SKM-1 treated with dmso at 0.1 percent for 144 hours (cell line): ENCODE results near the gene DMXL1.

Source experiments
- DNase-seq: peaks from one replicate; lab custom pipeline; 2025; ENCODE audit not compliant: unreplicated experiment; lab: John Stamatoyannopoulos, UW

Gene DMXL1

DNA sequence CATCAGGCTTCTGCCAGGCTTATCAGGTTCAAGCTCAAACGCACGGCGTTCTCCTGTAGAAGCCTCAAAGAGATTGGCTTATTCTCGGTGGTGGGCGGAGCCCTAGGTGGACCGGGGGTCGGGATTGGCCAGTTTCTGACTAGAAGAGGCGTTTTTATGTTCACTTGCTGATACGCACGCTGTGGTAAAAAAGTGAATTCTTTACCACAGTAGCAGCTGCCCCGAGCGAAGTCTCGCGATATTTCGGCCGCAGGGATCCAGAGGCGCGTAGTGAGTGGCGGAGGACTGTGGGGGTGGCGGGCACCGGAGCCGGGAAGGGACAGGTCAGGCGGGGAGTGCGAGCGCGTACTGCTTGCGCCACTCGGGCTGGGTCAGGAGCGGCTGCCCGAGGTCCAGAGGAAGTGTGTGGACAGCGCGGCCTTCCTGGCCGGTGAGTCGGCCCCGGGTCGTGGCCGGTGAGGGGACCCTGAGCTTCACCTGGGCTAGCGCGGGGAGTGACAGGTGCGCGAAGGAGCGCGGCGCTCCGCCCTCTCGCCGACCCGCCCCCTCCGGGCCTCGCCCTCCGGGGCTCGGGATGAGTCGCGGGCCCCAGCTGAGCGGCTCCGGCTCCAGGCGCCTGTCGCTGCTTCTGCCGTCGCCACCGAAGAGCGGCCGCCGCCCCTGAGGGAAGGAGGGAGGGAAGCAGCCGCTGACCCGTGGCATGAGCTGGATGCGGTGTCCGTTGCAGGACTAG lies at the start of gene DMXL1:
TSS of gene DMXL1 (plus strand) at position 260 of the 733 bp plus-strand sequence. CDS start 483 bp downstream, outside the sequence.
- DNase-seq, result peak; percentile 97

DNA sequence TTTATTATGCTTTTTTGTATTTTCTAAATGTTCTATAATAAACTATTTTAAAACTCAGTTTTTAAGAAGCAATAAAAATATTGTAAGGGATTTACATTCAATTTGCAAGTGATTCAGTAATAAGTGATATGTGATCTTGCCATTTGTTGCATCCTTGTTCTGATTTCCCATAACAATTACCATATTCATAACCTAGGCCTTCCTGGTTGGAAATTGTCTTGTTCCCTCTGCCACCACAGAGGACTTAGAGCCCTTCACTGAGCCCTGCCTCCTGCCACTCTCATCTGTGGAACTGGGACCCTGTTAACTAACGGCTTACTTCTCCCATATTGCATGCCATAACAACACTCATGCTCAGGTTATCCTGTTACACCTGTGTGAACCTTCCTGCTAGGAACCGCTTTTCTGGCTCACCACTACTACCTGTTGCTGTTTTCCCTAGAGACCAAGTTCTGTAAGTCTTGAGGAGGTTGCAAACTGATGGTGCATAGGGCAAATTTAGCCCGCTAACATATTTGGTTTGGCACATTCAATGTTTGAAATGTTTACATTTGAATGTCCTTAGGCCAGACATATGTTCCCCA lies 49.6 kb upstream of the DMXL1 start:
- no peak for DNase-seq

GRCh38 chr5:119022017-119022745 lies 48.7 kb upstream of the DMXL1 start:
- peak; percentile 12 for DNase-seq

DNA sequence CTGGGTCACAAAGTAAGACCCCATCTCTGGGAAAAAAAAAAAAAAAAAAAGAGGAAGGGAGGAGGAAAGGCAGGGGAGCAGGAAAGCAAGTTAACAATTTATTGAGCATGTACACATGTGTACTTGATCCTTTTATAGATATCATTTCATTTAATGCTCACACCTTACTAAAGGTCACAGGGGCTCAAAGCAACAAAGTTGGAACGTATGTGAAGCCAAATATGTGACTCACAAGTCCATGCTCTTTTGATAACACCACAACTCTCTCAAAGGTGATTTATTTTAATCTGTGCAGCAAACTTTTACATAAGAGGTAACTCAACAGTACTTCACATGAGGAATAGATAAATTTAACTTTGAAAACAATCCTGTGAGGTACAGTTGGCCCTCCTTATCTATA lies 48.1 kb upstream of the DMXL1 start:
- no peak for DNase-seq

DNA sequence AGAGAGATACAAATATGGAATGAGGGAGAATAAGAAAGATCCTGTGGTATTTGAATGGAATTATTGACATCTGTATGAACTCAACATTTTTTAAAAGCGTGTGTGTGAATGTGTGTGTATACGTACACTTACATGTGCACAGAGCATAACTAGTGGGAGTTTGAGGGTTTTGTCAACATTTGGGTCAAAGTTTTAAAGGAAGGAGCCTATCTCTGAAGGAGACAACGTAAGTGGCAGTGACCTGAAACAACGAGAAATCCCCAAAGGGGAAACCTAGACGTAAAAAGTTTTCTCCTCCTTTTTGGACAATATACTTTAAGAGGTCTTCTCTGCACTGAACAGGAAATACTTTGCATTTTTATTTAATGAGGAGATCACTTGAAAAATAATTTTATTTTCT lies 42.3 kb upstream of the DMXL1 start:
- no peak for DNase-seq

DNA sequence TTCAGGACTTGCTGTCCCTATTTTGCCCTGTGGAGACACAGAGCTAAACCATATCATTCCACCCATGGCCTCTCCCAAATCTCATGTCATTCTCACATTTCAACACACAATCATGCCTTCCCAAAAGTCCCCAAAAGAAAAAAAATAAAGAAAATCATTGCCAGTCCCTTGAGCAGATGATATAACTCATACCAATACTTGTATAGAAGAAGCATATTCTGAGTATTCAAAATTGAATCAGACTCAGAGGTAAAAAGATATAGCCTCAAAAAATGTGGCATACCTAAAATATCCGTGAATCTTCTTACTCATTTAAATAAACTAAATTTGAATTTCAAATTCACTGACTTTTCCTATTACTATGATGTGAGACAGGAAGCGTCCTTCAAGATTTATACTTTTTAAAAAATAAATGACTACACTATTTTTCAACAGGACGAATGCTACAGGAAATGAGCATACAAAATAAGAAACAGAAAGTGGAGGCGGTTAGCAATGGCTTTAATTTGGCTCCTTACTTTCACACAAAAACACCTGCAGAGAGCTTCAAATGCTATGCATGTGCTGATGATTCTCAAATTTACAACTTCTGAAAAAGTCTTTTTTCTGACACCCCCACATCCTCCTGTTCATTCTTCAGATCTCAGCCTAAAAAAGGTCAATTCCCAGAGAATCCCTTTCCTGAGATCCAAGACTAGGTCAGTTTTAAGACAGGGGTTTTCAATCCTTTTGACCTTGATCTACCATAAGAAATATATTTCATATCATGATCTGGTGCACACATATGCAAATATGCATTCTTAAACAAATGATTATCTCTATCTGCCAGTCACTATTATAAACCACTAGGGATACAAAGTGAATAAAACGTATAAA lies 39.6 kb upstream of the DMXL1 start:
- DNase-seq, result no peak

- DNase-seq, result no peak
These were observed 39.0 kb upstream of the DMXL1 start for GRCh38 chr5:119031905-119032304.

DNA sequence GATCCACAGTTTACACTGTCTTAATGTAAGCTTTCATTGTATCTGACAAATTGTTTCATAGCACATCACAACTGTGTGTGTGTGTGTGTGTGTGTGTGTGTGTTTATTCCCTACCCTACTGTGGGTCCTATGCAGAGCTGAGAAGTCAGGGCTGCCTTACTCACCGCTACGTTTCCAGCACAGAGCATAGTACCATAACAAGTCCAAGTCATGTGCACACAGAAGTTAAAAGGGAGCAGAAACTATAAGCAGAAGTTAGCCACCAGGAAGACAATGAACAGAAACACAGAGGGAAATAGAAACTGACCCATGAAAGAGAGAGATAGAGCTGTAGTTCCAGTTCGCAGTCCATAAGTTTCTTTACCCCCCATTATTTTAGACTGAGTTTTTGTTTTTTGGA lies 38.2 kb upstream of the DMXL1 start:
- no peak for DNase-seq

DNA sequence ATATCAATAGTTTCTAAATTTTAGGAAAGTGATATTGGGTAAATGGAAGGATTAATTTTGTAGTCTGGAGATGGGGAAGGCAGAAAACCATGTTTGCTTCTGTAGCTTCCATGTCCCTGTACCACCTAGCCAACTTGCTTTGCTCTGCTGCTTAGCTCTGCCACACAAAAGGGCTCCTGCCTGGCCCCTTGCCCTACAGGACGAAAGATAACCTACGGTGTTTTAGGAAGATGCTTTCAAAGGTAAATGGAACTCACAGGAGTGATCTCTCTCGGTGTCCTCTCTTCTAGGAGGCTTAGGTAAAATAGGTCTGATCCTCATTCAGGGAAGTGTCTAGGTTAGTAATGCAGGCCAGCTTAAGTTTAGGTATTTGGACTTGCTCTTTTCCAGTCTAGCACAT lies 37.8 kb upstream of the DMXL1 start:
- no peak for DNase-seq

GRCh38 chr5:119036101-119036762 lies 34.7 kb upstream of the DMXL1 start:
- DNase-seq, result no peak

GRCh38 chr5:119037496-119038215 lies 33.2 kb upstream of the DMXL1 start:
- no peak for DNase-seq

- no peak for DNase-seq
These were observed 22.6 kb upstream of the DMXL1 start for GRCh38 chr5:119048246-119048645.

DNA sequence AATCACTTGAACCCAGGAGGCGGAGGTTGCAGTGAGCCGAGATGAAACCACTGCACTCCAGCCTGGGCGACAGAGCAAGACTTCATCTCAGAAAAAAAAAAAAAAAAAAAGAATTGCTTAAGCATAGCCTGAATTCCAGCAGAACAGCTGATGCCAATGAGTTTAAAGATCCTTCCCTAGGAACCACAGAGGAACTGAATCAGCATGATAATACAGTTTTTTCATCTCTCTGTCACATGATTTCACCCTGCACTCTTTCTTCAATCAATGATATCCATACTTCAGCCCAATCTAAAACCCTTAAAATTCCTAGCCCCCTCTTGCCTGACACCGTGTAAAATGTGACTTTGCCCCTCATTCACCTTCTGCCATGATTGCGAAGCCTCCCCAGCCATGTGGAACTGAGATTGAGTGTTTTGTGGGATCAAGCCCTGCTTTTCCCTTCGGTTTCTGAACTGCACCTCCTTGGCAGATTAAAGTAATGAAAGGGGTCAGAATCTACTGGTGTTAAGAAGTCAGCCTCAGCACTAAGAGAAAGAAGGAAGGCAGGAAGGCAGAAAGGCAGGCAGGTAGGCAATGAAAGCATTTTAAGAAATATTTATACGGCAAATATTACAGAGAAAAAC lies 20.9 kb upstream of the DMXL1 start:
- no peak for DNase-seq

DNA sequence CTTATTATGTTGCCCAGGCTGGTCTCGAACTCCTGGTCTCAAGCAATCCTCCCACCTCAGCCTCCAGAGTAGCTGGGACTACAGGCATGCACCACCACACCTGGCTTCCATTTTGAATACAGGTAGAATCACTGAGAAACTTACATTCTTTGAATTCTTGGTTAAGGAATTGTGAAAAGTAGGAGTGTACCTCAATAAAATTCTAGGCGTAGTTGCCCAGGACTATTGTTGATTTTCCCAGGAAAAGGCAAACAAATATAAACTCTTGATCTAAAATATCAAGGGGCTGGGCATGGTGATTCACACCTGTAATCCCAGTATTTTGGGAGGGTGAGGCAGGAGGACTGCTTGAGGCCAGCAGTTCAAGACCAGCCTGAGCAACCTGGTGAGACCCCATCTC lies 16.8 kb upstream of the DMXL1 start:
- DNase-seq, result no peak

DNA sequence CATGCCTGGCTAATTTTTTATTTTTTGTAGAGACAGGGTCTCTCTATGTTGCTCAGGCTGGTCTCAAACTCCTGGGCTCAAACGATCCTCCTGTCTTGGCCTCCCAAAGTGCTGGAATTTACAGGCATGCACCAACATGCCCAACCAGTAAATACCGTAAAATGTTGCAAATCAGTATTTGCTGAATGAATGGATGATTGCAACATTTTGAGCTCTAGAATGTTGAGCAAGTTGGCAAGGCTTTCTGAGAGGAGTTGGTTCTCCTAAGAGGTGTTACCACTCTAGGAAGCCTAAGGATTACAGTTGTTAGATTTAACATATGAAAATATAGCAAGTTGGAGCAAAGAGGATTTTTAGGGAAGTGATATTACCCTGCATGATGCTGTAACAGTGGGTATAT lies 15.6 kb upstream of the DMXL1 start:
- DNase-seq, result peak; percentile 47

DNA sequence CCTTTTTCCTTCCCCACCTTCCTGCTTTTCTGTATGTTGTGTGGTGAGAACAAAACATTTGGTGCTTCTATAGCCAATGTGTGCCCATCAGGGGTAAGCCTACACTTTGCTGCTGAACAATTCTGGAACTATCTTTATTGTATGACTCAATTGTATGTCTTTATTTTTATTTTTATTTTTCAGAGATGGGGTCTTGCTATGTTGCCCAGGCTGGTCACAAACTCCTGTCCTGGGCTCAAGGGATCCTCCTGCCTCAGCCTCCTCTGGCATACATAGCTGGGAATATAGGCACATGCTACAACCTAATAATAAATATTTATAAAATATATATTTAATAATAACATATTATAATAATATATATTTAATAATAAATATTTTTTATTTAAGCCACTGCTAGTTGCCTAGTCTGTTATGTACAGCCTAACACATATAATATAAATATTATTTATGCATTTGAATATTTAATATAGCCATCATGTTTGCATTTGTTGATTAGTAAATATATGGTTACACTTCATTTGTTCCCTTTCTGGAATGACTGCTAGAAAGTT lies 11.8 kb upstream of the DMXL1 start:
- DNase-seq, result no peak

GRCh38 chr5:119059740-119060255 lies 11.1 kb upstream of the DMXL1 start:
- DNase-seq, result no peak

GRCh38 chr5:119063579-119064379 lies 7.1 kb upstream of the DMXL1 start:
- DNase-seq, result peak; percentile 23
